Progenitor cell of endocrine pancreas (in vitro differentiated cells): Measurements from ENCODE around the gene TMPRSS6. TPM values are rescaled to one million over a fixed set of nuclear protein-coding genes. Genes with fewer than 3 reads are reported as not detected.

Experiments used
- DNase-seq: peaks from one replicate; pipeline ENCODE4 v3.0.0; 2021; ENCODE audit warnings: low spot score; ENCODE audit not compliant: unreplicated experiment
- H3K27ac Mint-ChIP-seq: 2 replicates; pipeline ENCODE4 v1.8.0; 2021; ENCODE audit warnings: mild to moderate bottlenecking, moderate library complexity, mixed read lengths
- H3K27me3 Mint-ChIP-seq: 2 replicates; pipeline ENCODE4 v1.8.0; 2021; ENCODE audit warnings: mixed read lengths
- H3K36me3 Mint-ChIP-seq: 2 replicates; pipeline ENCODE4 v1.8.0; 2022; ENCODE audit warnings: mixed read lengths; ENCODE audit not compliant: insufficient read depth
- H3K4me1 Mint-ChIP-seq: 2 replicates; pipeline ENCODE4 v1.8.0; 2021; ENCODE audit warnings: low read depth, mixed read lengths
- H3K4me3 Mint-ChIP-seq: 2 replicates; pipeline ENCODE4 v1.8.0; 2021; ENCODE audit warnings: low read depth, mild to moderate bottlenecking, moderate library complexity, mixed read lengths
- H3K9me3 Mint-ChIP-seq: 2 replicates; pipeline ENCODE4 v1.8.0; 2021; ENCODE audit warnings: low read depth, mixed read lengths
- CTCF ChIP-seq: fragments of 200-600 bp; sonication (generic); IDR thresholded peaks from one replicate; pipeline ENCODE4 v1.5.0; 2021; ENCODE audit warnings: antibody characterized with exemption, mild to moderate bottlenecking; ENCODE audit not compliant: unreplicated experiment
- total RNA-seq: library from RNA; stranded (reverse); gene quantifications from 2 replicates; pipeline ENCODE4 v1.2.1, GENCODE V29; 2021

The TMPRSS6 gene
- total RNA-seq, 1 donor from 2014 or later: 12.6 TPM

GRCh38 chr22:37017356-37017755 is 92.2 kb downstream of the TMPRSS6 start:
- no peaks in the 10 kb centered on the region for H3K27me3 Mint-ChIP-seq
- H3K4me3 Mint-ChIP-seq: peak overlapping the region; percentile 91

DNA sequence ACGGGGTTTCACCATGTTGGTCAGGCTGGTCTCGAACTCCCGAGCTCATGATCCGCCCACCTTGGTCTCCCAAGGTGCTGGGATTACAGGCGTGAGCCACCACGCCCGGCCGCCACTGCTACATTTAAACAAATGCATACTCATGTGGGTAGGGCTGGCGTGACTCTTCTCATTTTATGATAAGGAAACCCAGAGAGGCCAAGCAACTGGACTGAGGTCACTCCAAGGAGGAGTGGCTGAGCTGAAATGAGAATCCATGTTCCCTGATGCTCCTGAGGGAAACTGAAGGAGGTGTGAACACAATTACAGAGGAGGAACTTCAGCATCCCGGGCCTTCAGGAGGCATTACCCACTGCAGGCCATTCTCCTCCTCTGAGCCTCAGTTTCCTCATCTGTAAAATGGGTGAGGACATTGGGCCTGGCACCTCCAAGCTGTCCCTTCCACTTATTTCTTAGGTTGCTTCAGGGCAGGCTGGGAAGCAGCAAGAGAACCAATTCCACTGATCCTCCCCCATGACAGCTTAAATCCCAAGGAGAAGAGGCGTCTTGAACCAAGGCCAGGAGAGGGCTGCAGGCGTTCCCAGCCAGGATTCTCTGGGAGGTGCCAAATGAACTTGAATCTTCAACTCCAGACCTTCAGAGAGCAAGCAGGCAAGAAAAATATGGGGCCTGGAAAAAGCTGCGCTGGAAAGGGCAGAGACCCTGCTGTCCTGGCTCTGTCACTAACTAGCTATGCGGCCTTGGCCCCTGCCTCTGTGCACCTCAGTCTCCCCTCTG is 93.2 kb downstream of the TMPRSS6 start:
- Mint-ChIP-seq H3K4me3 (peak overlapping the region; percentile 40), H3K9me3 (no peaks in the 10 kb centered on the region), H3K4me1 (peaks cover 22% of the 10 kb centered on the region), H3K27ac (peak overlapping the region; percentile 27), H3K27me3 (no peaks in the 10 kb centered on the region), H3K36me3 (peaks cover 4% of the 10 kb centered on the region)
- TF ChIP-seq CTCF: no peak
- no peak for DNase-seq

More at GRCh38 chr22:37017356-37017755, 92.2 kb downstream of the TMPRSS6 start:
- no peaks in the 10 kb centered on the region for H3K9me3 Mint-ChIP-seq
- peak overlapping the region; percentile 29 for H3K27ac Mint-ChIP-seq
- H3K36me3 Mint-ChIP-seq: peaks cover 5% of the 10 kb centered on the region
- peaks cover 30% of the 10 kb centered on the region for H3K4me1 Mint-ChIP-seq
- no peak for TF ChIP-seq CTCF
- DNase-seq: no peak

DNA sequence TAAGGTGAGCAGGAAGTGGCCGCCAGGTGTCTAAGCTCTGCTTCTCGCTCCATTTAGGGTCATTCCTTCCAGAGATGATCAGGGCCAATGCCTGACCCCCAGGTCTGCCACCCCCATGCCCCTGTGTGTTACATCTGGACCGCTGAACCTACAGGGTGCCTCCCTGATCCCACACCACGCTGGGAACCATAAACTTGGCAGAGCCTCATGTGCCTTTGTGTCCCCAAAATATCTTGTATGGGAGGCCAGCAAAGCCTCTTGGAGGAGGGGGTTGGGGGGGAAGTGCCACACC is 94.0 kb downstream of the TMPRSS6 start:
- H3K27me3 Mint-ChIP-seq: no peaks in the 10 kb centered on the region
- peaks cover 18% of the 10 kb centered on the region for H3K4me1 Mint-ChIP-seq
- peak overlapping the region; percentile 52 for H3K4me3 Mint-ChIP-seq
- no peak overlapping the region for H3K27ac Mint-ChIP-seq
- peaks cover 4% of the 10 kb centered on the region for H3K36me3 Mint-ChIP-seq
- TF ChIP-seq CTCF: no peak
- no peak for DNase-seq
- H3K9me3 Mint-ChIP-seq: no peaks in the 10 kb centered on the region

Other genes with a start within 250 kb of the TMPRSS6 start
- gene NCF4, start 248.7 kb downstream of the TMPRSS6 start, total RNA-seq: not detected in 2 replicates
- gene CSF2RB, start 196.1 kb downstream of the TMPRSS6 start, total RNA-seq: not detected in 2 replicates
- 41.9 and 44.5 TPM in 2 replicates for gene TST, start 90.3 kb downstream of the TMPRSS6 start, total RNA-seq
- 98.2 and 101 TPM in 2 replicates for gene MPST, start 90.0 kb downstream of the TMPRSS6 start, total RNA-seq
- gene KCTD17, start 58.0 kb downstream of the TMPRSS6 start, total RNA-seq: 37.3 and 38.8 TPM in 2 replicates
- gene IL2RB, start 40.2 kb upstream of the TMPRSS6 start, total RNA-seq: not detected in 2 replicates
- gene C1QTNF6, start 78.5 kb upstream of the TMPRSS6 start, total RNA-seq: 13.8 and 14.5 TPM in 2 replicates
- gene SSTR3, start 102.8 kb upstream of the TMPRSS6 start, total RNA-seq: 1.3 and 1.9 TPM in 2 replicates
- 1.7 and 1.9 TPM in 2 replicates for gene RAC2, start 134.6 kb upstream of the TMPRSS6 start, total RNA-seq
- not detected in 2 replicates for gene CYTH4, start 172.8 kb upstream of the TMPRSS6 start, total RNA-seq